SHP77 treated with DMSO at 0.1 percent for 48 hours (cell line): ENCODE data around the gene FLNB.
"Not testable (repeated sequence)": the region's sequence is repeated elsewhere in the genome, so short reads cannot be mapped to it uniquely, and the experiment has no call there.

Experiments used
- DNase-seq: peaks from one replicate; lab custom pipeline; 2025; lab: John Stamatoyannopoulos, UW

FLNB gene

GRCh38 chr3:57982561-57983243, 25.5 kb upstream of the FLNB start:
- no peak for DNase-seq

DNA sequence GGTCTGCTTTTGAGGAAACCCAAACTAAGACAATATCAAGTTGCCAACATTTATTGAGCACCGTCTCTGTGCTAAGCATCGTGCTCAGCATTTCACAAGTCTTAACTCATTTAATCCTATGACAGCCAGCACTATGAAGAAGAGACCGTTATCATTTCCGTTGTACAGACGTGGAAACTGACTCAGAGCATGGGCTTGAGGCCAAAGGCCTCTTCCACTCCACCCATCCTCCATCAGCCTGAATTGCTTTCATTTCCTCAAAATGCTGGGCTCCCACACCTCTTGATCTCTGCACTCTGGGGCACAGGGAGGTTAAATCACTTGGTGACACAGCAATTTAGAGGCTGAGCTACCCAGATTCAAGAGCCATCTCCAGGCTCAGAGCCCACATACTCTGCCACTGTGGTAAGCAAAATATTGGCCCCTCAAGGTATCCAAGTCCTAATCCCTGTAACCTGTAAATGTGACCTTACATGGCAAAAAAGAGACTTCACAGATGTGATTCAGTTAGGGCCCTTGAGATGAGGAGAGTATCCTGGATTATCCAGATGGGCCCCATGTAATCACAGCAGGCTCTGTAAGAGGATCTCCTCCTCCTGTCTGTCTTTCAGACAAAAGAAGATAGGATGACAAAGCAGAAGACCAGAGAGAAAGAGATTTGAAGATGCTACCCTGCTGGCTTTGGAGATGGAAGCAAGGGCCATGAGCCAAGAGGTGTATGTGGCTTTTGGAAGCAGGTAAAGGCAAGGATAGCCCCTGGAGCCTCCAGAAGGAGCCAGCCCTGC, 24.3 kb upstream of the FLNB start:
- DNase-seq = no peak

DNA sequence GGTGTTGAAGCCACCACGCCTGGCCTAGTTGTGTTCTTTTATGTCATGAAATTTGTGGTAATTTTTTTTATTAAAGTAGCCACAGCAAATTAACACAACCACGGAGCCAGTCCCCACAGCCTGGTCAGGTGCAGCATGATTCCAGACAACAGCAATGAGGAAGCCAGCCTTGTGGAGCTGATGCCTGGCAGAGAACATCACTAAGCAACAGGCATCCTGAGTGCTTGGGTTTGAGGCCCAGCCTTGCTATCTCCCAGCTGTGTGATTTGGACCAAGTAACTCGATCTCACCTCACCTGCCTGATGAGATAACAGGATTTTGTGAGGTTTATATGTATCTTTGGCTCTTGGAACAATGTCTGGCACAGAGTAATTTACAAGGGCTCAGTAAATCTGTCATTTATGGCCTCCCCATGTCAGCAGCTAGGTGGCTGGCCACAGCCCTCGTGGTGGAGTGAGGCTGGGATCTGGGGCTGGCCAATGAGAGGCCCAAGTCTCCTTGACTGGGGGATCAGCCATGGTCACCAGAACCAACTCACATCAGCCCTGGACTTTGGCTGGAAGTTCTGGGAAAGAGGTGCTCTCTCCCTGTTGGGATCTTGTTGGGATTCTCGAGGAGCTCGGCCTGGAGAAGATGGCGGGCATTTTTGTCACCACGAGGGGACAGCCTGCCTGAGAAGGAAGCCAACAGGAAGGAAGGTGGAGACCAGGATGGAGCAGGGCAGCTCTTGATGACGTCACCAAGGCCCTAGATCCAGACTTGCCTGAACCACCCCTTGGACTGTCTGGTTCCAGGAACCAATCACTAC, 22.8 kb upstream of the FLNB start:
- no peak for DNase-seq

GRCh38 chr3:57985984-57986246, 22.3 kb upstream of the FLNB start:
- DNase-seq = no peak

- no peak for DNase-seq
Observed at GRCh38 chr3:57986261-57986660, 22.0 kb upstream of the FLNB start.

- not testable (repeated sequence) for DNase-seq
Observed at GRCh38 chr3:57989198-57989597, 19.0 kb upstream of the FLNB start.

- DNase-seq = no peak
Observed at GRCh38 chr3:57989646-57990045, 18.6 kb upstream of the FLNB start.

GRCh38 chr3:57992452-57993213, 15.6 kb upstream of the FLNB start:
- no peak for DNase-seq

DNA sequence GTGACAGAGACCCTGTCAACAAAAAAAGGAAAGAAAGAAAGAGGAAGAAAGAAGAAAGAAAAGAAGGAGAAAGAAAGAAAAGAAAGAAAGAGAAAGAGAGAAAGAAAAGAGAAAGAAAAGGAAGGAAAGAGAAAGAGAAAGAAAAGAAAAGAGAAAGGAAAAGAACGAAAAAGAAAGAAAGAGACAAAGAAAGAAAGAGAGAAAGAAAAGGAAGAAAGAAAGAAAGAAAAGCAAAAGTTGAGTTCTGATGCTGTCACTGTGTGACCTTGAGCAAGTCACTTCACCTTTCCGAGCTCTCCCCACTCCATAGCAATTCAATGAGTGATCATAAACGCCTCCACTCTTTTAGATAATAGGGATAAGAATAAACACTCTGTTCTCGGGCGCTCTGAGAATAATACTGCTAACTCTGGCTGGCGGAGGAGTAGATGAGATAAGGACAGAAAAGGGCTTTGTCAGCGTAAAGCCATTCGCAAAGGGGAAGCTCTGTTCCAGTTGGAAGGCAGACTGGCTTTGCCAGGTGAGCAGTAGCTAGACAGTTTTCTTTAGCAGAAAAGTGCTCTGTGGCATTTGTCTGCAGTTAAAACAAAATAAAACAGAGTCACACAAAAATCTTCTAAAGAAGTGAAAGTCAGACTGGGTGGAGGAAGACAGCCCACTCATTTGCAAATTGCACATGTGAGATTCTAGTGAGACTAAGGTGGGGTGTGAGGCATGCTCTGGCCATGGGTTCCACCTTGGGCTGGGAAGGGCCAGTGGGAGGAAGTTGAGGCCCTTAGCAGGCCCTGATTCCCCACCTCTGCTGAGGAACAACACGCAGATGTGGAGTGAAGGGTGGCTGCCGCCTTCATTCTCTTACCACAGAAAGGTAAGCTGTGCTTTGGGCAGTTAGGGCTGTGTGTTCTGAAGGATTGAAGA, 9.6 kb upstream of the FLNB start:
- DNase-seq = no peak

GRCh38 chr3:57999417-58000115, 8.7 kb upstream of the FLNB start:
- DNase-seq = no peak

DNA sequence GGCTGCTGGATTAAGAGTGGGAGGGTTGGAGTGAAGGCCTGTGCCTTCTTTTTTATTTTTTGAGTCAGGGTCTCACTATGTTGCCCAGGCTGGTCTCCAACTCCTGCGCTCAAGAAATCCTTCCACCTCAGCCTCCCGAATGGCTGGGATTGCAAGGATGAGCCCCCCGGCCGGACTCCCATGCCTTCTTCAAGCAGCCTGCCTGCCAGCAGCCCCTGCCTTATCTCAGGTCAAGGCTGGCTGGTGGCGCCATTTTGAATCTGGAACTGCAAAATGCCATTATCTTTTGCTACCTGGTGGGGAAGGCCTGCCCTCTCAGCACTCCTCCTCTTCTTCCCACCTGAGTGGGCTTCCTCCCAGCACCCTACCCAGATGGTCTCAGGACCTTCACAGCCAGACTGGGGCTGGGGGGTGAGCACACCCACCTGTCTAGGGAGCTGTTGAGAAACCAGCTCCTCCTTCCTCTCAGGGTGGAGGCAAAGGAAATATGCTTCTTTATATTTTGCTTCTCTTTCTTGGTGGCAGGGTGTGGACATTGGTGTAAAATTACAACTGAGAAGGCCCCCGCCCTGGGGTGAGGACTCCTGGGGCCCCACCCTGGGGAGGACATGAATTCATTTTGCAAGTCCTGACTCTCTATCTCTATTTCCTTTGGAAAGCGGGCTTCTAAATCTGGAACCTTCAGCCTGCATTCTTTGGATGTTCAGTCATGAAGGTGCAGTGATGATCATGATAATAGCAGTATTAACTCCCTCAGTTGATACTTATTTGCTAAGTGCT, 7.7 kb upstream of the FLNB start:
- DNase-seq = no peak

DNA sequence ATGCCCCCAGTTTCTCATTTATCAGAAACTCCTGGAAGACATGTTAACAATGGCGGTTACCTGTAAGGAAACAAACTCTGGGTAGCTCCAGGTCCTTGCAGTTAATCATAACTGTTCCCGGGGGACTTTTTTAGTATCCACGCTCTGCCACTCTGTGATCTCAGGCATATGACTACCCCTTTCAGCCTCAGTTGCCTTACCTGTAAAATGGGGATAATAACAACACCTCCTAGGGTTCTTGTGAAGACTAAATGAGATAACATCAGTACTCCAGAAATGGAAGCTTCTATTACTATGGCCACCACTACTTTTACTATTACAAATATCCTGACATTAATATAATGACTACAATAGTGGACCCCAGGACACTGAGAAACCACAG, 7.1 kb upstream of the FLNB start:
- DNase-seq = no peak

- DNase-seq = no peak
Observed at GRCh38 chr3:58001979-58002378, 6.2 kb upstream of the FLNB start.

DNA sequence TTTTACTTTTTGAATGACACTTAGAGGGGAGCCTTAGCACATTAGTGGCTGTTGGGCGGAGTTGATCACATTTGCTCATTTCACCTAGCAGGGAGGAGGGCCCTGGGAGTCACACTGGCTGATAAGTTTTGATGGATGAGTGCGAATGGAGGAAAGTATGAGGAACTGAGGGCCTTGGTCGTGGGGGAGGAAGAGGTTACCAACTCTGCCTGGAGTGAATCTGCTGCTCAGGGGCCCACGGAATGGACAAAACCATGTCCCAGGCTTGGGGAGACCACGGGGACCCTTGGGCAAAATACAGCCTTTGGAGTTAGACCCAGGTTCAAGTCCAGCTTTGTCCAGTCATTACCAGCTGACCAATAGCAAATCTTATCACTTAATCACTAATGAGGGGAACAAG, 5.1 kb upstream of the FLNB start:
- no peak for DNase-seq

DNA sequence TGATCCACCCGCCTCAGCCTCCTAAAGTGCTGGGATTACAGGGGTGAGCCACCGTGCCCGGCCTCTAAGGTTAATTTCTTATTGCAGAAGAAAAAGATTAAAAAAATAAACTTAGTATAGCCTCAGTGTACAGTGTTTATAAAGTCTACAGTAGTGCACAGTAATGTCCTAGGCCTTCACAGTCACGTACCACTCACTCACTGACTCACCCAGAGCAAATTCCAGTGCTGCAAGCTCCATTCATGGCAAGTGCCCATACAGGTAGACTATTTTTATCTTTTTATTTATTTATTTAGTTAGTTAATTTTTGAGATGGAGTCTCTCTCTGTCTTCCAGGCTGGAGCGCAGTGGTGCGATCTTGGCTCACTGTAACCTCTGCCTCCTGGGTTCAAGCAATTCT, 3.2 kb upstream of the FLNB start:
- no peak for DNase-seq

DNA sequence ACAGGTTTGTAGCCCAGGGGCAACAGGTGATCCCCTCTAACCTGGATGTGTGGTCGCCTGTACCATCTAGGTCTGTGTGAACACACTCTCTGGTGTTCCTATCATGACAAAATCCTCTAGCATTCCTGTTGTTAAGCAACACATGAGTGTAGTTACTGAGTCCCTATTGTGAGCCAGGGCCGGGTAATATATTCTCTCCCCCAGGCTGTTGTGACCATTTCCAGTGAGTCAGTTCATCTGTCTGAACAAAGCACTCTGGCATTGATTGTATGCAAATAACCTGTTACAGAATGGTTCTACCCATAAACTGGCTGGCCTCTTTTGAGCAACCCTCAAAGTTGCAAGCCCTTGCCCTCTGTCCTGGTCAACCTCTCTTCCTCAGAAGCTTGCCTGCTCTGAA, 2.6 kb upstream of the FLNB start:
- DNase-seq = no peak

GRCh38 chr3:58006661-58007060, 1.6 kb upstream of the FLNB start:
- DNase-seq = no peak

DNA sequence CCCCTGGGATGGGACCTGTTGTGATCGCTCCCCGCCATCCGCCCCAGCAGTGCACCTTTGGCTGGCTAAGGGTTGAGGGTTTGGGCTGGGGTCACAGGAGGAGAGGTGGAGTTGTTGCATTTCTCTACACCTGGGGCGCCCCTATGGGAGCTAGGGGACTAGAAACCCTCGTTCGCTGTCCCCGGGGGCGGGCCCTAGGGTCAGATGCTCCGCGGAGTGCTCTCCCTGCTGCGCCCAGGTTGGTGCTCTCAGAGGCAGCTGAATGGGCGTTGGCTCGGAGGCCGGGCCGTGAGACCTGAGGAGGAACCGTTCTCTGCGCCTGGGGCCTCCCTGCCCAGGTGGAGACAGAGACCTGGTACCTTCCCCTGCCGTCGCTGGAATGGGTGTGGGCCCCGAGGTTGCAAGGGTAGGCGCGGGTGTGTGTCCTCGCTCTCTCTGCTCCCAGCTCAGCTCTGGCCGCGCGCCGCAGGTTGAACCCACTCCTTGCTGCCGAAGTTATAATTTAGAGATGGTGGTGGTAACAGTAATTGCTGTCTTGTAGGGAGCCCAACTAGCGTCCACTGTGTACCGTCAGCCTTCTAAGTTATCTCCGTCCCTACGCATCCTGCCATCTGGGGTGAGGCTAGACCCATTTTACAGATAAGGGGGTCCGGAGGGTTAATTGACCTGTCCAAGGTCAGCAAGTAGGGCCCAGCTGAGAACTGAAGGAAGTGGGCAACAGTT, 965 bp downstream of the FLNB start:
- DNase-seq = no peak
